NCI-H524 treated with DMSO at 0.1 percent for 48 hours (cell line): ENCODE results near the gene FOXJ3.

Source experiments
- DNase-seq: peaks from one replicate; lab custom pipeline; 2025; lab: John Stamatoyannopoulos, UW

Gene FOXJ3

DNA sequence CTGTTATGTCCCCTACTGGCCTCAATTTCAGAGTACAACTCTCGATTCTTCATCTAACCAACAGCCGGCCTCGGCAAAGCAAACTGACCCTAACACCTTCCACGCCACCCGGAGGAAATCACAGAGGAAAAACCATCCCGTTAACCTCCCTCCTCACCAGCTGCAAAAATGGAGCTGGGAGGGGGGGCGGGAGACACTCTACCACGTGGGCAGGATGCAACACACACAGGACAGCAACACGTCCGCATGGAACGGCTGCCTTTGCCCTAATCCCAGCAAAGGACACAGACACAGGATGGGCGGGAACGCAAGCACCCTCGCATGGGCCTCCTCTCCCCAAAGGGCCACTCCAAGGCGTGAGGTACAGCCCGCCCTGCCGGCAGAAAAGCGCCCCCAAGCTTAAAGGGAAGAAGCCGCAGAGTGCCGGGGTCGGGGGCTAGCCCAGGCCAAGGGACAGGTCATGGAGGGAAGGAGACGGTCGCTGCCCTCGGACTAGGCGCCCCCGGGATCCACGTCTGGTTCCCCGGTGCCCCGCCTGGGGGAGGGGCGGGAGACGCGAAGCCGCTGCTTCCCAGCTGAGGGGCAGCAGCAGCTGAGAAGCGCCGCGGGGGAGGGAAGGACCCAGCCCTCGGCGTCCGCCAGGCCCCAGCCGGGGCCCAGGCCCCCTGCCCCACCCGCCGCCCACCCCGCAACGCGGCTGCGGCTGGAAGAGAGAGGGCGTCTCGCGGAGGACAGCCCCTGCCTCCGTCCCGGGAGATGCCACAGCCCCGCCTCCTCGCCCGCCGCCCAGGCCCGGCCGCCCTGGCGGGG is 590 bp downstream of the FOXJ3 start:
- peak; percentile 31 for DNase-seq

DNA sequence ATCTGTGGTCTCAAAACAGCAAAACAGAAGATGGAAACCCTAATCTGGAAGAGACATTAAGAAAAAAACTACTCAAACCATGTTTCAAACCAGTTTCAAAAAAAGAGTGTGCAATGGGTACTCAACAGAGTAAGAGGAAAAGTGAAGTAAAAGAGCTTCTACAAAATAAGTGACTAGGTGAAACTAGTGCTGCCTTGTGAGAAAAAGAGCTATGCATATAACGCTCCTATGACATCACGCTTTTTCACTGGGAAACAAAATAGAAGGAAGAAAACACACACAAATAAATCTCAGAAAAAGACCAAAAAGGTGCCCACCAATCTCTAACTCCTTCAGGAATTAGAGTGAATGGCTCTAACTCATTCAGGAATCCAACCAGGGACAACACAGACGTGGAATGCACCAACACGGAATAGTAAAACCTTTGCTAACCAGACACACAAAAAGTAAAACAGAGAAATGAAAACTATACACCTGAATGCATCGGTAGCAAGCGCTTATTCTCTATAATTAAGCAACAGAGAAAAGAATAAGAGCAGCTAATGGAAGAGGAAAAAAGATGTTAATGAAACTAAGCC is 1.3 kb downstream of the FOXJ3 start:
- no peak for DNase-seq

DNA sequence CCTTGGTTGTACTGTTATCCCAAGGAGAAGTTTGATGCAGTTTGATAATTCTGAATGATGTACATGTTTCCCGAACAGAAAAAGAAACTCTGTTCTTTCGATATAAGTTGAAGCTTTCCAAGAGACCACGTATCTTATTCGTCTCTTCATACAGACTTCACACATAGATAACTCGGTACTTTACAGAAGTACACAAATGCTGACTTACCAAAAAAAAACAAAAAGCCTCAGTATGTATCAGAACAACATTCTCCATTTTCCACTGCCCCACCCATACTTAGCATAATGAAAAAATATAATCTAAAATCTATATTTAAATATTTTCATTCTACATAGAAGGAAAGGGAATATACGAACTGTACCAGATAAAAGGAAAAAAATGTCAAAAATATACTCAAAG is 2.2 kb downstream of the FOXJ3 start:
- DNase-seq = no peak

DNA sequence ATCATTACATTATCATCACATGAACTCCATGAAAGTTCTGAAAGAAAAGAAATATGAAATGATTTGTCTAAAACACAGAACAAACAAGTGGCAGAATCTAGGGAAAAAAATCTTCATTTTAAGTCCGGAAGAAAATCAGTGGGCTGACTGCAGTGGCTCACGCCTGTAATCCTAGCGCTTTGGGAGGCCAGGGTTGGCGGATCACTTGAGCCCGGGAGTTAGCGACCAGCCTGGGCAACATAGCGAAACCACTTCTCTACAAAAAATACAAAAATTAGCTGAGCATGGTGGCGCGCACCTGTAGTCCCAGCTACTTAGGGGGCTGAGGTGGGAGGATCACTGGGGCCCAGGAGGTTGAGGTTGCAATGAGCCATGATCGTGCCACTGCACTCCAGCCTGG is 4.8 kb downstream of the FOXJ3 start:
- DNase-seq = no peak

- DNase-seq = peak; percentile 19
Measured at GRCh38 chr1:42328916-42329496, 6.0 kb downstream of the FOXJ3 start.

GRCh38 chr1:42328047-42328625 is 6.9 kb downstream of the FOXJ3 start:
- DNase-seq = no peak

- no peak for DNase-seq
Measured at GRCh38 chr1:42325014-42325402, 10.0 kb downstream of the FOXJ3 start.

- no peak for DNase-seq
Measured at GRCh38 chr1:42324398-42325013, 10.5 kb downstream of the FOXJ3 start.

GRCh38 chr1:42323551-42323950 is 11.5 kb downstream of the FOXJ3 start:
- DNase-seq = no peak

GRCh38 chr1:42322577-42322976 is 12.5 kb downstream of the FOXJ3 start:
- DNase-seq = no peak

GRCh38 chr1:42321731-42322130 is 13.3 kb downstream of the FOXJ3 start:
- no peak for DNase-seq

DNA sequence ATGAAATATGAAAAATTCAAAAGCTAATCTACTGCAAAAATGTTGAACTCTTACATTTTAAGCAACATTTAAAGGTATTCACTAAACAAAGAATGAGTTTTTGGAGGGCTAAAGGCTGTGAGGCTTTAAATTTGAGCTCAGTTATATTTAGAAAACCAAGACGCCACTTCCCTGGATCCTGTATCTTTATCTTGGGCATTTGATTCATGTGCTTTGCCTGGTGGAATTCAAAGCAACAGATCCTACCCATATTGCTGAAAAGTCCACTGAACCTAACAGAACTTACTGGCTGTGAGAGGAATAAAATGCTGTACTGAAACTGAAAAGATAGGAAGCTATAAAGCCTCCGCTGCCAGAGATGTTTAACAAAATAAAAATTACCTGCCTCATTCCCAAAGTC is 14.3 kb downstream of the FOXJ3 start:
- DNase-seq = no peak

GRCh38 chr1:42319871-42320484 is 15.1 kb downstream of the FOXJ3 start:
- DNase-seq = no peak

- DNase-seq = no peak
Measured at GRCh38 chr1:42319128-42319851, 15.7 kb downstream of the FOXJ3 start.

DNA sequence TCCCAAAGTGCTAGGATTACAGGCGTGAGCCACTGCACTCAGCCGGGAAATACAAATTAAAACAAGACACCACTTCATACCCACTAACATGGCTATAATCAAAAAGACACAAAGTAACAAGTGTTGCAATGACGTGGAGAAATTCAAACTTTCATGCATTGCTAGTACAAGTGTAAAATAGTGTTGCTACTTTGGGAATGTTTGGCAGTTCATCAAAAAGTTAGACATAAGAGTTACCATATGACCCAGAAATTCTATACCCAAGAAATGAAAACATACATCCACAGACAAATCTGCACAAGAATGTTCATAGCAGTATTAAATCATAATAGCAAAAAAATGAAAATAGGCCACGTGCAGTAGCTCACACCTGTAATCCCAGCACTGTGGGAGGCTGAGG is 16.4 kb downstream of the FOXJ3 start:
- no peak for DNase-seq

- DNase-seq = no peak
Measured at GRCh38 chr1:42317308-42317707, 17.7 kb downstream of the FOXJ3 start.

DNA sequence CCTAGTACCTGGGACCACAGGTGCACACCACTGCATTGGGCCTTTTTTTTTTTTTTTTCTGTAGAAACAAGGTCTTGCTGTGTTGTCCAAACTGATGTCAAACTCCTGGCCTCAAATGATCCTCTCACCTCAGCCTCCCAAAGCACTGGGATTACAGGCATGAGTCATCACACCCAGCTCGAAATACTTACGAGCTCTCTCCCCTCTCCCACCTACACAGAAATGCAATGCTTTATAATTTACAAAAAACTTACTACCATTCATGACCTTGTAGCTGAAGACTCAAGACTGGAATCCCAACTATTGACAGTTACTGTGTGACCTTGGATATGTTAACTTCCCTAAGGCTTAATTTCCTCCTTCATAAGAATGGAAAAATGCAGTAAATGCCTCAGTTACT is 18.7 kb downstream of the FOXJ3 start:
- no peak for DNase-seq

GRCh38 chr1:42315500-42315899 is 19.5 kb downstream of the FOXJ3 start:
- no peak for DNase-seq

- no peak for DNase-seq
Measured at GRCh38 chr1:42313970-42314369, 21.1 kb downstream of the FOXJ3 start.

- DNase-seq = no peak
Measured at GRCh38 chr1:42312576-42313212, 22.3 kb downstream of the FOXJ3 start.

- no peak for DNase-seq
Measured at GRCh38 chr1:42311897-42312296, 23.1 kb downstream of the FOXJ3 start.
